Neutrophil (primary cell): ENCODE measurements around the gene HJURP.

Experiments used
- H3K27ac ChIP-seq: fragments of 200-600 bp; sonication (generic); 2 replicates; pipeline ENCODE4 v1.5.1; 2016; ENCODE audit warnings: mild to moderate bottlenecking, moderate library complexity
- H3K27me3 ChIP-seq: fragments of 200-600 bp; sonication (generic); 2 replicates; pipeline ENCODE4 v1.6.0; 2016; ENCODE audit warnings: mild to moderate bottlenecking
- H3K36me3 ChIP-seq: fragments of 200-600 bp; sonication (generic); 2 replicates; pipeline ENCODE4 v1.5.1; 2017
- H3K4me1 ChIP-seq, 2 experiments: fragments of 200-600 bp in 1 of 2; sonication (generic) in 1 of 2; 1 replicate in 1 of 2; 2 replicates in 1 of 2; pipeline versions ENCODE4 v1.5.1 to v1.6.1; 2013 to 2016; ENCODE audit warnings: low read depth in 1 of 2, low read length in 1 of 2, mild to moderate bottlenecking in 1 of 2, moderate library complexity in 1 of 2; ENCODE audit not compliant: control insufficient read depth in 1 of 2, insufficient read depth in 1 of 2
- H3K4me3 ChIP-seq, 2 experiments: fragments of 200-600 bp in 1 of 2; sonication (generic) in 1 of 2; 1 replicate in 1 of 2; 2 replicates in 1 of 2; pipeline ENCODE4 v1.5.1; 2013 to 2016; ENCODE audit warnings: low read depth in 1 of 2, low read length in 1 of 2, mild to moderate bottlenecking in 1 of 2, moderate library complexity in 1 of 2
- H3K9me3 ChIP-seq: fragments of 200-600 bp; sonication (generic); 2 replicates; pipeline ENCODE4 v1.5.1; 2016
- TF ChIP-seq, protein P1 (sequence below): fragments of 200-600 bp; sonication (generic); IDR thresholded peaks from 2 replicates; pipeline ENCODE4 v1.5.1; 2016; ENCODE audit warnings: antibody characterized with exemption

HJURP gene

DNA sequence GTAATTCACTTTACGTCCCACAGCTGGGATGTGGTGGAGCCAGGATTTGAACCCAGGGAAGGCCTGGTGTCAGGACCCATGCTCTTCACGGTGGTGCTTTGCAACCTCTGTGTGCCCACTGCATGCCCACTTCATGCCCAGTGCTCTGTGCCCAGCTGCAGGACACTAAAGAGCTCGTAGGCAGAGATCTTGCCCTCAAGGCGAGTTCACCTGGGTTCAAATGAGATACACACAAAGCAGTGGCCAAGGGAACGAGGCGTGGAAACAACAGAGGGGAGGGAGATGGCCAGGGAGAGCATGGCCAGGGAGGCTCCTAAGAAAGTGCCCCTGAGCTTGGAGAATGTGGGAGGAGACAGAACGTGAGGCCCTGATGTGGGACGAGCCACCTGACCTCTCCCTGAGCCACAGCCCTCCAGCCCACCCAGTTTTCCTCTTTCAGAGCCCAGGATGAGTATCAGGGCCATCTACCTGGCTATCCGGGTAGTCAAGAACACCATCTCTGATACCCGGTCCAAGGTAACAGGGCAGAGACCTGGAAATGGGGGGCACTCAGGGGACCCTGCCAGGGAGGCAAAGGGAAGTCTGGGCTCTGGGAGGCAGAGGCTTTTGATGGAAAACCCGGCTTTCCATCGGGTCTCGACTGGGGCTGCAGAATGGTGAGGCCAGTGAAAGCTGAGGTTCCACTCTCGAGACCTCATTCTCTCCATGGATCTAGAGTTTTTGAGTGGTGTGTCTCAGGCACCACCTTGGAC, 55.8 kb downstream of the HJURP start:
- Histone ChIP-seq H3K36me3 (no peaks in the 10 kb centered on the region), H3K4me1 (no peaks in the 10 kb centered on the region), H3K27ac (no peak overlapping the region), H3K4me3 (no peak overlapping the region), H3K27me3 (no peaks in the 10 kb centered on the region), H3K9me3 (no peaks in the 10 kb centered on the region)
- TF ChIP-seq, protein P1, sequence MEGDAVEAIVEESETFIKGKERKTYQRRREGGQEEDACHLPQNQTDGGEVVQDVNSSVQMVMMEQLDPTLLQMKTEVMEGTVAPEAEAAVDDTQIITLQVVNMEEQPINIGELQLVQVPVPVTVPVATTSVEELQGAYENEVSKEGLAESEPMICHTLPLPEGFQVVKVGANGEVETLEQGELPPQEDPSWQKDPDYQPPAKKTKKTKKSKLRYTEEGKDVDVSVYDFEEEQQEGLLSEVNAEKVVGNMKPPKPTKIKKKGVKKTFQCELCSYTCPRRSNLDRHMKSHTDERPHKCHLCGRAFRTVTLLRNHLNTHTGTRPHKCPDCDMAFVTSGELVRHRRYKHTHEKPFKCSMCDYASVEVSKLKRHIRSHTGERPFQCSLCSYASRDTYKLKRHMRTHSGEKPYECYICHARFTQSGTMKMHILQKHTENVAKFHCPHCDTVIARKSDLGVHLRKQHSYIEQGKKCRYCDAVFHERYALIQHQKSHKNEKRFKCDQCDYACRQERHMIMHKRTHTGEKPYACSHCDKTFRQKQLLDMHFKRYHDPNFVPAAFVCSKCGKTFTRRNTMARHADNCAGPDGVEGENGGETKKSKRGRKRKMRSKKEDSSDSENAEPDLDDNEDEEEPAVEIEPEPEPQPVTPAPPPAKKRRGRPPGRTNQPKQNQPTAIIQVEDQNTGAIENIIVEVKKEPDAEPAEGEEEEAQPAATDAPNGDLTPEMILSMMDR, result no peak

GRCh38 chr2:233796254-233796653, 58.1 kb downstream of the HJURP start:
- H3K4me1 ChIP-seq, result no peaks in the 10 kb centered on the region
- H3K27me3 ChIP-seq, result no peaks in the 10 kb centered on the region
- TF ChIP-seq, protein P1, result no peak

DNA sequence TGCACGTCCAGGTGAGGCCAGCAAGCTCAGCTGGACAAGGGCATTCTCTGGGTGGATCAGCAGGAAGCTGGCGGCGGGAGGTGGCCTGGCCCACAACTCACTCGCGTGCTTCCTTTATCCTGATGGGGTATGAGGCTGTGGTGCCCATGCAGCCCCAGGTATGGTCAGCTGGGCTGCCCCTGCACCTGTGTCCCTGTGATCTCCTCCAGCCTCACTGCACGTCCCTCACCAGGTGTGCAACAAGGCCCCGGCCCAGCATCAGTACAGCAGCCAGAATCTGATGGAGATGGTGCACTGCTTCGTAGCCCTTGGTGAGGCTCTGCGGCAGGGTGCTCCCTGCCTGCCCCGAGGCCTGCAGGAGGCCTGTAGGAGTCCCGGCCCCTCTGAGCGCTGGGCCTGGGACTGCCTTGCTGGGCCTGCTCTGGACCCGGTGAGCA, 58.6 kb downstream of the HJURP start:
- Histone ChIP-seq H3K36me3 (no peaks in the 10 kb centered on the region), H3K27me3 (no peaks in the 10 kb centered on the region), H3K9me3 (no peaks in the 10 kb centered on the region), H3K27ac (no peak overlapping the region), H3K4me1 (no peaks in the 10 kb centered on the region), H3K4me3 (no peak overlapping the region)
- TF ChIP-seq, protein P1, result no peak

More at GRCh38 chr2:233796254-233796653, 58.1 kb downstream of the HJURP start:
- Histone ChIP-seq H3K36me3 (no peaks in the 10 kb centered on the region), H3K9me3 (no peaks in the 10 kb centered on the region), H3K4me3 (no peak overlapping the region), H3K27ac (no peak overlapping the region)

DNA sequence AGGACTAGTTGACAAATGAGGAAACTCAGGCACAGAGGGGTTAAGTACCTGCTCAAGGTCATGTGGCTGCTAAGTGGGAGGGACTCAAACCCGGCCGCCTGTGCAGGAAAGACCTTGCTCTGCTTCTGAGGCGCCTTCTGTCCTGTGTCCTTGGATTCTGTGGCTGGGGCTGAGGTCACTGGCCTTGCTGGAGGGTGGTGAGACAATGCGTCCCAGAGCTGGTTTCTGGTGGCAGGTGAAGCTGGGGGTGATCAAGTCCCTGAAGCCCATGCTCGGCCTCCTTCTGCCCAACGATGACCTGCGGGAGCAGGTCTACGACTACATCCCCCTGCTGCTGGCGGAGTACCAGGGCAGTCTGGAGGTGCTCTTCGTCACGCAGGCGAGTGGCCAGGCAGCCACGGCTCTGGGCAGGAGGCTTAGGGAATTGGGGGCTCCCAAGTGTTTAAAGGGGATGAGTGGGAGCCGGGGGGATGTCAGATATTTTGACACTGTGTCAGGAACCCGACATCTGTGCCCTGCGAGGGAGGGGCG, 60.1 kb downstream of the HJURP start:
- H3K27me3 ChIP-seq, result no peaks in the 10 kb centered on the region
- H3K4me3 ChIP-seq, result no peak overlapping the region
- no peaks in the 10 kb centered on the region for H3K4me1 ChIP-seq
- no peak overlapping the region for H3K27ac ChIP-seq
- TF ChIP-seq, protein P1, result no peak
- no peaks in the 10 kb centered on the region for H3K9me3 ChIP-seq
- no peaks in the 10 kb centered on the region for H3K36me3 ChIP-seq

- TF ChIP-seq, protein P1, result no peak
- H3K27ac ChIP-seq, result no peak overlapping the region
- no peaks in the 10 kb centered on the region for H3K9me3 ChIP-seq
- H3K4me1 ChIP-seq, result no peaks in the 10 kb centered on the region
- H3K27me3 ChIP-seq, result no peaks in the 10 kb centered on the region
- H3K4me3 ChIP-seq, result no peak overlapping the region
- H3K36me3 ChIP-seq, result no peaks in the 10 kb centered on the region
Observed at GRCh38 chr2:233793465-233794127, 60.7 kb downstream of the HJURP start.
